Right ventricle myocardium superior (tissue), 1 donor: ENCODE data around the gene SLC4A7. TPM values are rescaled to one million over a fixed set of nuclear protein-coding genes. Genes with fewer than 3 reads are reported as not detected.
"Not testable (repeated sequence)": the region's sequence is repeated elsewhere in the genome, so short reads cannot be mapped to it uniquely, and the experiment has no call there.

Experiments used
- ATAC-seq: fragments of 200-7000 bp; cut with Tn5 transposase; one replicate; pipeline ENCODE4 v1.9.1; 2020; ENCODE audit warnings: mild to moderate bottlenecking; ENCODE audit not compliant: poor library complexity
- DNase-seq: peaks from one replicate; pipeline ENCODE4 v3.0.0-alpha.2; 2020
- intact Hi-C: fragments of 100-400 bp; cut with DNase I; formaldehyde crosslinking; loops from one replicate; pipeline ENCODE4 v1.11.2; 2022
- total RNA-seq: library from RNA; stranded (reverse); fragmentation: NEBNext Ultra II Directional; extraction: Animal tissue kit (Norgen Biotek cat#: 25700); gene quantifications from one replicate; pipeline ENCODE4 v1.2.1, GENCODE V29; 2021
- donor health status: DM: no; HTN: yes; CAD: no; lungs with severe emphysema.

SLC4A7 gene
- total RNA-seq, 1 donor from 2014 or later = 13.0 TPM

GRCh38 chr3:27451251-27451650 is 32.9 kb downstream of the SLC4A7 start:
- ATAC-seq (no peak), DNase-seq (no peak)
- intact Hi-C loops = no loop called here

GRCh38 chr3:27449530-27450150 is 34.5 kb downstream of the SLC4A7 start:
- DNase-seq (no peak), ATAC-seq (no peak)
- intact Hi-C loops = no loop called here

- ATAC-seq, DNase-seq, intact Hi-C loops: not testable (repeated sequence)
These were observed 41.2 kb downstream of the SLC4A7 start for GRCh38 chr3:27442995-27443394.

- ATAC-seq, DNase-seq, intact Hi-C loops: not testable (repeated sequence)
These were observed 45.8 kb downstream of the SLC4A7 start for GRCh38 chr3:27438352-27438751.

- intact Hi-C loops = no loop called here
- peak; percentile 46 for ATAC-seq
These were observed 53.1 kb downstream of the SLC4A7 start for GRCh38 chr3:27431116-27431515.

GRCh38 chr3:27429909-27430308 is 54.3 kb downstream of the SLC4A7 start:
- DNase-seq (no peak), ATAC-seq (no peak)

More at GRCh38 chr3:27431116-27431515, 53.1 kb downstream of the SLC4A7 start:
- DNase-seq = no peak

GRCh38 chr3:27428446-27428845 is 55.7 kb downstream of the SLC4A7 start:
- intact Hi-C loops = no loop called here

More at GRCh38 chr3:27429909-27430308, 54.3 kb downstream of the SLC4A7 start:
- intact Hi-C loops = no loop called here

GRCh38 chr3:27426926-27427325 is 57.3 kb downstream of the SLC4A7 start:
- DNase-seq (no peak), ATAC-seq (no peak)
- intact Hi-C loops = no loop called here

More at GRCh38 chr3:27428446-27428845, 55.7 kb downstream of the SLC4A7 start:
- no peak for ATAC-seq
- no peak for DNase-seq

GRCh38 chr3:27425896-27426565 is 58.2 kb downstream of the SLC4A7 start:
- no peak for DNase-seq
- no peak for ATAC-seq
- intact Hi-C loops = no loop called here

- DNase-seq, ATAC-seq, intact Hi-C loops: not testable (repeated sequence)
These were observed 59.2 kb downstream of the SLC4A7 start for GRCh38 chr3:27424812-27425521.

- no peak for ATAC-seq
These were observed 60.7 kb downstream of the SLC4A7 start for GRCh38 chr3:27423463-27423862.

GRCh38 chr3:27422617-27423016 is 61.6 kb downstream of the SLC4A7 start:
- no peak for ATAC-seq
- intact Hi-C loops = no loop called here
- DNase-seq = no peak

More at GRCh38 chr3:27423463-27423862, 60.7 kb downstream of the SLC4A7 start:
- no peak for DNase-seq
- intact Hi-C loops = no loop called here

- intact Hi-C loops = no loop called here
- DNase-seq = no peak
- ATAC-seq = no peak
These were observed 69.0 kb downstream of the SLC4A7 start for GRCh38 chr3:27415202-27415601.

- ATAC-seq (no peak), DNase-seq (no peak)
- intact Hi-C loops = no loop called here
These were observed 91.1 kb downstream of the SLC4A7 start for GRCh38 chr3:27392950-27393679.

GRCh38 chr3:27392414-27392813 is 91.8 kb downstream of the SLC4A7 start:
- intact Hi-C loops, DNase-seq, ATAC-seq: not testable (repeated sequence)

- ATAC-seq (no peak), DNase-seq (no peak)
- intact Hi-C loops = no loop called here
These were observed 92.4 kb downstream of the SLC4A7 start for GRCh38 chr3:27391796-27392195.

- intact Hi-C loops = no loop called here
- no peak for DNase-seq
- ATAC-seq = no peak
These were observed 96.6 kb downstream of the SLC4A7 start for GRCh38 chr3:27387625-27388024.

- intact Hi-C loops = no loop called here
These were observed 98.7 kb downstream of the SLC4A7 start for GRCh38 chr3:27385504-27385903.

GRCh38 chr3:27384191-27384590 is 100.0 kb downstream of the SLC4A7 start:
- ATAC-seq (no peak), DNase-seq (no peak)
- intact Hi-C loops = no loop called here

More at GRCh38 chr3:27385504-27385903, 98.7 kb downstream of the SLC4A7 start:
- no peak for DNase-seq
- ATAC-seq = no peak
